K562 (cell line): ENCODE results near the gene COMMD9. TPM values are rescaled to one million over a fixed set of nuclear protein-coding genes. Genes with fewer than 3 reads are reported as not detected.
A peak's percentile ranks its signal among the peaks of the same experiment; 100 is the strongest.

Experiments
- ATAC-seq: fragments of 200-7000 bp; cut with Tn5 transposase; 3 replicates; pipeline ENCODE4 v1.9.1; 2020; ENCODE audit warnings: moderate library complexity
- BruUV-seq: library from RNA; stranded (reverse); fragments of 400-500 nt; replicated peaks from 2 replicates; lab custom pipeline; 2021; lab: Mats Ljungman, UMichigan
- CTCF ChIA-PET: fragments of 300-600 bp; formaldehyde crosslinking; extraction: SDS; loops from one replicate; lab custom pipeline; 2021; ENCODE audit warnings: low intra/inter-chr PET ratio; lab: Yijun Ruan, JAX
- POLR2A ChIA-PET: fragments of 300-600, 350-650 bp; sonication (Branson Sonifier 250); formaldehyde crosslinking; extraction: SDS; loops from one replicate; lab custom pipeline; 2021; ENCODE audit warnings: antibody characterized with exemption, inconsistent platforms; lab: Yijun Ruan, JAX
- DNase-seq, 4 experiments: peaks; one replicate each; pipeline versions ENCODE4 v3.0.0 to v3.0.0-alpha.2; 2011 to 2018; ENCODE audit warnings: low spot score in 3 of 4, mixed read lengths in 3 of 4; ENCODE audit errors: extremely low read depth in 1 of 4
- FAIRE-seq: peaks from 2 replicates; lab custom pipeline; 2011; peaks lifted over from hg19 to GRCh38; lab: Jason Lieb, UNC
- H2AFZ ChIP-seq: 2 replicates; pipeline ENCODE4 v1.6.0; 2011; ENCODE audit warnings: low read depth, low read length, control low read depth, inconsistent platforms
- H3K27ac ChIP-seq: fragments of 200-600 bp; 3 replicates; pipeline ENCODE4 v1.8.0; 2011; ENCODE audit warnings: low read depth, mild to moderate bottlenecking, control low read depth, inconsistent platforms, low read length, moderate library complexity, mixed read lengths; ENCODE audit errors: extremely low read depth
- H3K27me3 ChIP-seq, 2 experiments: fragments of 300-600 bp in 1 of 2; 2 replicates in 1 of 2; 3 replicates in 1 of 2; pipeline versions ENCODE4 v1.6.0 to v1.8.0; 2011; ENCODE audit warnings: inconsistent platforms in 2 of 2, low read length in 2 of 2, mild to moderate bottlenecking in 1 of 2, mixed read lengths in 1 of 2, moderate library complexity in 1 of 2; ENCODE audit not compliant: control insufficient read depth in 2 of 2, insufficient read depth in 2 of 2
- H3K36me3 ChIP-seq: fragments of 300-600 bp; 3 replicates; pipeline ENCODE4 v1.8.0; 2011; ENCODE audit warnings: mild to moderate bottlenecking, low read length, inconsistent platforms; ENCODE audit not compliant: control insufficient read depth, insufficient read depth
- H3K4me1 ChIP-seq, 2 experiments: fragments of 200-600 bp in 1 of 2; replicated peaks in 1 of 2; 2 replicates in 1 of 2; 3 replicates in 1 of 2; pipeline versions ENCODE4 v1.5.1 to v1.8.0; 2011; ENCODE audit warnings: inconsistent platforms in 2 of 2, low read length in 2 of 2, mild to moderate bottlenecking in 1 of 2, mixed read lengths in 1 of 2, moderate library complexity in 1 of 2; ENCODE audit not compliant: control insufficient read depth in 2 of 2, insufficient read depth in 2 of 2
- H3K4me2 ChIP-seq: 2 replicates; pipeline ENCODE4 v1.6.1; 2011; ENCODE audit warnings: low read length, control low read depth, inconsistent platforms, mixed read lengths; ENCODE audit not compliant: insufficient read depth
- H3K4me3 ChIP-seq: fragments of 200-600 bp; sonication (generic), shearing (Covaris generic); 2 replicates; pipeline ENCODE4 v1.5.1; 2016; ENCODE audit warnings: control low read depth, inconsistent platforms
- H3K79me2 ChIP-seq: fragments of 200-600 bp; 3 replicates; pipeline ENCODE4 v1.8.0; 2011; ENCODE audit warnings: low read length, inconsistent platforms; ENCODE audit not compliant: control insufficient read depth, insufficient read depth
- H3K9ac ChIP-seq, 2 experiments: 2 replicates each; pipeline versions ENCODE4 v1.6.0 to v1.6.1; 2011; ENCODE audit warnings: low read depth in 2 of 2, low read length in 2 of 2, control low read depth in 1 of 2, inconsistent platforms in 1 of 2, mild to moderate bottlenecking in 1 of 2, mixed read lengths in 1 of 2; ENCODE audit not compliant: insufficient read depth in 1 of 2
- H3K9me1 ChIP-seq: one replicate; pipeline ENCODE4 v1.6.0; 2011; ENCODE audit warnings: inconsistent platforms, mild to moderate bottlenecking, low read length, moderate library complexity; ENCODE audit not compliant: control insufficient read depth, insufficient read depth
- H3K9me3 ChIP-seq: replicated peaks from 2 replicates; pipeline ENCODE4 v1.5.1; 2011; ENCODE audit warnings: low read depth, low read length, inconsistent platforms; ENCODE audit not compliant: control insufficient read depth, insufficient read depth
- H4K20me1 ChIP-seq: replicated peaks from 2 replicates; pipeline ENCODE4 v1.6.1; 2011; ENCODE audit warnings: low read length, inconsistent platforms, mixed read lengths; ENCODE audit not compliant: control insufficient read depth, insufficient read depth
- ATF3 ChIP-seq, 2 experiments: fragments of 450-650 bp in 1 of 2; sonication (generic) in 1 of 2; formaldehyde crosslinking in 1 of 2; IDR thresholded peaks in 1 of 2; conservative IDR thresholded peaks in 1 of 2; 2 replicates each; pipeline versions ENCODE4 v1.6.1 to v1.8.1; 2016 to 2023; ENCODE audit warnings: mild to moderate bottlenecking in 2 of 2, moderate library complexity in 2 of 2, inconsistent platforms in 1 of 2, missing genetic modification reagents in 1 of 2
- CAMTA2 ChIP-seq: fragments of 250-450 bp; sonication (Bioruptor Pico); conservative IDR thresholded peaks from 2 replicates; pipeline ENCODE4 v1.5.1; 2022
- CEBPG ChIP-seq, 3 experiments: fragments of 200-800 bp in 1 of 3; sonication (Bioruptor generic) in 1 of 3; sonication (generic) in 1 of 3; formaldehyde crosslinking in 1 of 3; IDR thresholded peaks in 2 of 3; conservative IDR thresholded peaks in 1 of 3; 2 replicates each; pipeline versions ENCODE4 v1.6.1 to v1.8.0; 2016 to 2022; ENCODE audit warnings: missing compliant biosample characterization in 2 of 3, missing genetic modification characterization in 2 of 3, mild to moderate bottlenecking in 1 of 3, missing genetic modification reagents in 1 of 3
- EHMT2 ChIP-seq: fragments of 450-650 bp; IDR thresholded peaks from 2 replicates; pipeline ENCODE4 v1.6.1; 2018; ENCODE audit warnings: antibody characterized with exemption
- FOSL1 ChIP-seq: fragments of 200-800 bp; sonication (Bioruptor generic); conservative IDR thresholded peaks from 2 replicates; pipeline ENCODE4 v1.6.1; 2016; ENCODE audit warnings: missing genetic modification characterization, missing compliant biosample characterization
- GATAD2A ChIP-seq: fragments of 450-650 bp; IDR thresholded peaks from 2 replicates; pipeline ENCODE4 v1.6.1; 2017
- HMBOX1 ChIP-seq: sonication (generic); IDR thresholded peaks from 2 replicates; pipeline ENCODE4 v1.6.1; 2016
- JUND ChIP-seq, 2 experiments: IDR thresholded peaks; 2 replicates in 1 of 2; 3 replicates in 1 of 2; pipeline ENCODE4 v1.6.1; 2011; ENCODE audit warnings: borderline replicate concordance in 2 of 2, low read depth in 2 of 2, low read length in 2 of 2, improper control_type of control experiment in 1 of 2, missing biosample characterization in 1 of 2, missing genetic modification characterization in 1 of 2, missing genetic modification reagents in 1 of 2
- KLF16 ChIP-seq: IDR thresholded peaks from 2 replicates; pipeline ENCODE4 v1.6.1; 2016; ENCODE audit warnings: antibody characterized with exemption
- RAD51 ChIP-seq: fragments of 450-650 bp; IDR thresholded peaks from 2 replicates; pipeline ENCODE4 v1.7.1; 2016; ENCODE audit warnings: low read depth, mild to moderate bottlenecking, borderline replicate concordance
- ZNF12 ChIP-seq: sonication (generic); formaldehyde crosslinking; IDR thresholded peaks from 2 replicates; pipeline ENCODE4 v1.4.0; 2020; ENCODE audit warnings: mild to moderate bottlenecking, missing genetic modification reagents
- WGBS: fragments of 100-300 bp; shearing (Covaris generic); methylation state at CpG from one replicate; pipeline ENCODE4 v1.1.6; 2016; ENCODE audit warnings: low coverage, mixed read lengths; ENCODE audit not compliant: insufficient coverage; ENCODE audit errors: missing lambda C conversion rate; 5-methylcytosine and 5-hydroxymethylcytosine counted together
- in situ Hi-C: fragments of 300-500 bp; cut with MboI; formaldehyde crosslinking; loops from 4 replicates; pipeline ENCODE4 v1.15.0; 2018; ENCODE audit warnings: inconsistent platforms, mixed read lengths
- intact Hi-C: fragments of 100-400 bp; cut with micrococcal nuclease; formaldehyde crosslinking; loops from 2 replicates; pipeline ENCODE4 v1.14.2; 2022
- polyA plus RNA-seq, 8 experiments: library from polyadenylated mRNA; depleted of rRNA in 4 of 8; stranded (reverse) in 5 of 8; unstranded in 3 of 8; fragments of >200 nt; fragmentation: Nextera tagmentation in 2 of 8; fragmentation: Illumina TruSeq in 1 of 8; extraction: Ambion mirVana in 2 of 8; extraction: Trizol in 1 of 8; gene quantifications; 2 replicates each; pipeline versions ENCODE4 v1.2.1 to v1.2.3, GENCODE V29; 2011 to 2014; ENCODE audit warnings: inconsistent platforms in 1 of 8, missing spikeins in 1 of 8
- total RNA-seq, 7 experiments: library from RNA; depleted of rRNA in 6 of 7; stranded (reverse); fragments of >200 nt in 6 of 7; fragmentation: Illumina TruSeq in 2 of 7; extraction: Trizol in 2 of 7; gene quantifications; 2 replicates each; pipeline versions ENCODE4 v1.2.1 to v1.2.3, GENCODE V29; 2011 to 2021; ENCODE audit warnings: low replicate concordance in 1 of 7

The COMMD9 gene
- total and polyA plus RNA-seq, 9 of the 15 experiments (the other 6 are each of a cell fraction or from before 2014, with no cell fraction given) = 27.3 to 121 (median 48.0) TPM

- CTCF ChIA-PET = no interaction called here
- no peaks in the 10 kb centered on the region for H3K4me1 ChIP-seq
- no peaks in the 10 kb centered on the region for H3K9me3 ChIP-seq
- H2AFZ ChIP-seq = no peak overlapping the region
- no peak overlapping the region for H3K4me3 ChIP-seq
- DNase-seq = no peak
- POLR2A ChIA-PET = no interaction called here
- WGBS = 0% methylated on average over 2 of the region's 2 CpGs
- no peaks in the 10 kb centered on the region; a peak in 1 of 5 replicates for H3K27me3 ChIP-seq
- no peak overlapping the region for H3K27ac ChIP-seq
- no peaks in the 10 kb centered on the region for H3K9me1 ChIP-seq
- H3K79me2 ChIP-seq = no peaks in the 10 kb centered on the region
- TF ChIP-seq ZNF12 (no peak), KLF16 (no peak), FOSL1 (tag) (peak; percentile 95), JUND (IDR thresholded peaks at IDR 0.05; ENCODE audit: borderline replicate concordance, low read depth, low read length) (peak; percentile 31; the same call in 1 of the 2 replicates), JUND (tag; IDR thresholded peaks at IDR 0.05; ENCODE audit: borderline replicate concordance, low read depth, low read length) (peak; percentile 59; the same call in 2 of the 3 replicates), EHMT2 (no peak), CEBPG (CRISPR knock-in tag; IDR thresholded peaks at IDR 0.05) (no peak), CEBPG (tag; conservative IDR thresholded peaks at IDR 0.05 in 1 of 2, IDR thresholded peaks at IDR 0.05 in 1 of 2) (peak in 1 of 2 experiments; percentile 70; a peak in 2 of 4 replicates), RAD51 (no peak), HMBOX1 (no peak), ATF3 (IDR thresholded peaks at IDR 0.05) (peak; percentile 57), ATF3 (CRISPR knock-in tag; conservative IDR thresholded peaks at IDR 0.05) (no peak), GATAD2A (no peak), CAMTA2 (CRISPR knock-in tag) (no peak)
- no peaks in the 10 kb centered on the region for H3K36me3 ChIP-seq
- no TSS peak for BruUV-seq
- FAIRE-seq = no peak
- H3K9ac ChIP-seq = no peak overlapping the region
- no peak overlapping the region for H3K4me2 ChIP-seq
- in situ Hi-C loops (no loop called here), intact Hi-C loops (no loop called here)
- ATAC-seq = no peak
- no peaks in the 10 kb centered on the region for H4K20me1 ChIP-seq
These were observed 39.9 kb upstream of the COMMD9 start for GRCh38 chr11:36328966-36329673.
